Suppressor macrophage treated with lipopolysaccharide for 1 hour (primary cell): ENCODE measurements around the gene C1RL.
A peak's percentile ranks its signal among the peaks of the same experiment; 100 is the strongest.

Experiments
- DNase-seq, 3 donors: peaks; one replicate each; pipeline ENCODE4 v3.0.0-alpha.2; 2020 to 2022

Gene C1RL

DNA sequence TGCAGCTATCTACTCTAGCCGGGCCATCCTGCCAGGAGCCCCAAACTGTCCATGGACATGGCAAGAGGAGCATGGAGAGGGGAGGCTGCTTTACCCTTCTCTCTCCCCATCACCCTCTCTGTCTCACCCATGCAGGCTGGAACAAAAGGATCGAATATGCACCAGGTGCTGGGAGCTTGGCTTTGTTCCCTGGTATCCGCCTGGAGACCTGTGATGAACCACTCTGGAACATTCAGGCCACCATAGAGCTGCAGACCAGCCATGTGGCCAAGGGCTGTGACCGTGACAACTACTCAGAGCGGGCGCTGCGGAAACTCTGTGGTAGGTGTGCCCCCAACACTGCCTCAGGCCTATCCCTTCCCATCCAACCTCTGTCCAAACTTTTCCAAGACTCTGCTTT lies 27.1 kb upstream of the C1RL start:
- no peak for DNase-seq

DNA sequence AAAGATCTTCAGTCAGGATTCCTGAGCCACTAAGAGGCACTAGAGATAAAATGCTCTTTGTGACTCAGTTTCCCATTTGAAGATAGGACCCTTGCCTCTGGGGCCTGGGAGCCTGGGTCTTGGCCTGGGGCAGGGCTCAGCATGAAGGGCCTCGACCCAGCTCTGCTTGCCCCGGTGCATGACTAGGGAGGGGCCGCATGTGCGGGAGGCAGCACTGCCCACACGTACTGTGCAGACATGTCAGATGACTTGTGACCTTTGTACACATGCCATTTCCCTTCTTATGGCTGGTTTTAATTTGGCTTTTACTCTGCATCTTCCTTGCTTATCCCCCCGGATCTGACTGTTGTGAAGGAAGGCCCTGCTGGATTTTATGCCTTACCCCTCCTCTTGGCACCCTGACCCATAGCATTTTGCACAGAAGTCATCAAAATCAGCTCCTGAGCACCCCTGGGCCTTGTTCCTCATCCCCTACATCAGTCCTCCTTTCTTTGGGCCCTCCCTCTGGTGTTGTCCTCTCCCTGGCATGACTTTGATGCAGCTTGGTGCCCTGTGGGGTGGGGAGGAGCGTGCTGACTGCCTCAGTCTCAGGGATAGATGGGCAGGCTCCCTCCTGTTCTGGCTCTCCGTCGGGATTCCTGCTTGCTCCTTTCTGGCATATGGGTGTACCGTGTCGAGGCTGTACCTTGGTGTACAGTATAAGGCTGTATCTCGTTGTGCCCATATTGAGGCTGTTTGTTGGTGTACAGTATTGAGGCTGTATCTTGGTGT lies 25.6 kb upstream of the C1RL start:
- DNase-seq: peak in 1 of 3 donors; percentile 13

DNA sequence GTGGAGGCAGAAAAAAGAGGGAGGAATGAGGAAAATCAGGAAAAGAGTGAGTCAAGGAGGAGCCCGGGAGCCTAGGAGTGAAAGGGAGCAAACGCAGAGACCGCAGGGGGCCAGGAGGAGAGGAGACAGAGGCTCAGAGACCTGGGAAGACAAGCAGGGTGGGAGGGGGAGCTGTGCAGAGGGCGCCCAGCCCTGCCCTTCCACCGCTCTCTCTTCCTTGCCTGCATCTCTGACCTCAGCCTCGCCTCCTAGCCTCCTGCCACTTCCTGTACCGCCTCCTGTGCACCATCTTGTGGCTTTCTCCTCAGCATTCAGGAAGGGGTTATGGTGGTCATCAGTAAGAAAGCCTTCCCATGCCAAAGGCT lies 22.5 kb upstream of the C1RL start:
- peak in 1 of 3 donors; percentile 11 for DNase-seq

DNA sequence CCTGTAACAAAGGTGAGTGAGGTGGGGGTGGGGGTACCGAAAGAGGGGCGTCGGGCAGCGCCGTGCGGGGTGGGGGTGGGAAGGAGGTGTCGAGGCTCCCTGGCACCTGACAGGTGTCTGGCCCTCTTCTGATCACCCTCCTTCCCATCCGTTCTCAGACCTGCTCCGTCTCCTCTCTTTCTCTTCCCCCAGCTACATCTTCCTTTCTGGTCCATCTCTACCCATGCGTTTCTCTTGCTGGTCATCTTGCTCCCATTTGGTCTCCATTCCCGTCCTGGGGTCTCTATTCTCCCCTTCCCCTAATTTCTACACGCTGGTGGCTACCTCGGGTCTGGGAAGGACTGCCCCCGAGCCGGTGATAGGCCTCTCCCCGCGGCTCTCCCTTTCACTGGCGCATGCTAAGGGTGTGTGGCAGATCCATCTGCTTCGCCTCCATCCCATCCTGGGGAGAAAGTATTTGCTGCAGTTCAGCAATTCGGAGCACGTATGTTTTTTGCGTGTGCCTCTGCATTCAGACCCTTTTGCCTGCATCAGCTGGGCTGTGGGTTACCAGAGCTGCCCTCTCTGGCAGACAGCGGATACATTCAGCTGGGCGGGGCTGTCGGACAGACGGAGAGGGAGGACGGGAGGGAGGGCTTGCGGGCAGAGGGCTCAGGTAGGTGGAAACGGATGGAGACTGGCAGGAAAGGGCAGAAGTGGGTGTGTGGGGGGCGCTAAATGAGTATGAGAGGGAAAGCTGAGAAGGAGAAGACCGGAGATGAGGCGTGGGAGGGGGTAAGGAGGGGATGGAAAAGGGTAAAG lies 21.9 kb upstream of the C1RL start:
- peak in 1 of 3 donors; percentile 22 for DNase-seq

DNA sequence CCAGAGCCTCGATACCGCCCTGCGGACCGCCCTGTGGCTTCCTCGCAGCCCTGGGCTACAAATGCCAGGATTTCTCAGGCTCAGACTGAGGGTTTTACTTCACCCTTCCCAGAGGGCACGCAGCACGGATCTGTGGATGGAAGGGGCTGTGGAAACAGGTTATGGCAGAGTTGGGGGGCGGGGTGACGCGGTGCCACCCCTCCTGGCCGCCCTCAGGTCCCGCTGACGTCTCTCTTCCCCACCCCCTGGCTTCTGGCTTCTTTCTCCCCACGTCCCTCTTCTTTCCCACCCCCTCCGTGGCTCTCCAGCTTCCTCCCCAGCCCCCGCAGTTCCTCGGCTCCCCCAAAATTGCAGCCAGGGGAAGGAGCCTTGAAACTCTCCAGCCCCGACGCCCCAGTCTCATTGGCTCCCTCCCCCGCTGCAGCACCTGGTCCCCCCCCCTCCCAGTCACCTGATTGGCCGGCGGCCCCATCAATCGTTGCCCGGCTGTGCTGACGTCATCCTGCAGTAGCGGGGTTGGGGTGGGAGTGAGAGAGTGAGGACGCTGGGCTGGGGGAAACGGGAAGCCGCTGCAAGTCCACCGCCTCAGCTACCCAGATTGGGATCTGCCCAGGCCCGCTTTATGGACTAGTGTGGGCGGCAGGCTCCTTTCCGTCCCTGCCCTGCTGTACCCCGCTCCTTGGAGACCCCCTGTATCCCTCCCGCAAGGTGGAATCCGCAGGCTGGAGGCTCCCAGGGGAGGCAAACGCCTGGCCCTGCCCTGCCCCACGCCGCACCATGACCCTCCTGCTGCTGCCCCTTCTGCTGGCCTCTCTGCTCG lies 21.1 kb upstream of the C1RL start, which contains the start of gene CLSTN3:
Gene CLSTN3 (plus strand): TSS at position 500 of the 820 bp plus-strand sequence. CDS start 278 bp downstream, at position 778.
- DNase-seq: peak; percentile 66 to 77 (median 72)

DNA sequence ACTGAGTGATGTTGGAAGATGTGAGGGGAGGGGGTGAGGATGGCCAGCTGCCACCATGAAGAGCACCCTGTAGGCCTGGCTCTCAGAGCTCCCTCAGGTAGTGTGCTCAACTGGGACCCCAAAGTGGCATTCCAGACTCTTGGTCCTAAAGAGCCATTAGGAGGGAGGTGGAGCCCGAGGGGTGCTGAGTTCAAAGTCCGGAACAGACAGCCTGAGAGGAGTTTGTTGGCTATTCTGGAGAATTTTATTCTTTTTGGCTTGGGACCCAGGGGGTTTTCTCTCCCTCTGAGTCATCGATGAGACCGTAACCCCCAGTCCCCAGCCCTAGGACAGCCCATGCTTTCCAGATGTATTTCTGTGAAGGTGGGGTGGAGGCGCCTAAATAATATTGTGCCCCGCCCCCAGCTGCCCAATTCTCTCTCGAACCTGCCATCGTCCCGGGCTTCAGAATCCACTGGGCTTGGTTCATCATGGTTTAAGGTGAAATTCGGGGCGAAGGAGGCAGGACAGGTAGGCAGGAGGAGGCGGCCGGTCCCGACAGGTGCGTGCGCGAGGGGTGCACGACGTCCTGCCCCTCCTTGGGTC lies 20.4 kb upstream of the C1RL start:
- DNase-seq: no peak

DNA sequence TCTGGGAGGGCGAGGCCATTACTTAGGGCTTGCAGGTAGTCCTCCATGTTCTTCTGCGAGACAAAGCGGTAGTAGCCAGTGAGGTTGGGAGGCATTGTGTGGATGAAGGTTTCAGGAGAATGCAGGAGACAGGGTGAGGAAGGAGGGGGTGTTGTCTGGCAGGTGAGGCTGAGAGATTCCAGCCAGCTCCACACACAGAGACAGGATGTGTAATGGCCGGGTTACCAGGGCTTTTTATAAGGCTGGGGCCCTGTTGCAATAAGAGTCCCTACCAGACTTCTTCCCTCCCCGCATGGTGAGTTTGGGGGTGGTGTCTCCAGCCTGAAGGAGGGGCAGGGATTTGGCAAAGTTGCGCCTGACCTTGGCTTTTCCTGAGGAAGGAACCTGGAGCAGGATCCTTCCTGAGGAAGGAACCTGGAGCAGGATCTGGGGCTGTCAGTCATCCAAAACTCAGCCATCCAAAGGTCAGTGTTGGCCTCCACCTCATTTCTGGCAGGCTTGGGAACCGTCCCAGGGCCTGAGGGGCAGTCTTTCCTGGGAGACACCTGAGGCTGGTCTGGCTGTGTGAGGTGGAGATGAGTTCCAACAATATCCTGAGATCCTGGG lies 19.8 kb upstream of the C1RL start, which contains the start of gene RBP5:
Gene RBP5 (minus strand): TSS at position 209 of the 606 bp plus-strand sequence. CDS start 114 bp downstream, at position 95.
- no peak for DNase-seq

DNA sequence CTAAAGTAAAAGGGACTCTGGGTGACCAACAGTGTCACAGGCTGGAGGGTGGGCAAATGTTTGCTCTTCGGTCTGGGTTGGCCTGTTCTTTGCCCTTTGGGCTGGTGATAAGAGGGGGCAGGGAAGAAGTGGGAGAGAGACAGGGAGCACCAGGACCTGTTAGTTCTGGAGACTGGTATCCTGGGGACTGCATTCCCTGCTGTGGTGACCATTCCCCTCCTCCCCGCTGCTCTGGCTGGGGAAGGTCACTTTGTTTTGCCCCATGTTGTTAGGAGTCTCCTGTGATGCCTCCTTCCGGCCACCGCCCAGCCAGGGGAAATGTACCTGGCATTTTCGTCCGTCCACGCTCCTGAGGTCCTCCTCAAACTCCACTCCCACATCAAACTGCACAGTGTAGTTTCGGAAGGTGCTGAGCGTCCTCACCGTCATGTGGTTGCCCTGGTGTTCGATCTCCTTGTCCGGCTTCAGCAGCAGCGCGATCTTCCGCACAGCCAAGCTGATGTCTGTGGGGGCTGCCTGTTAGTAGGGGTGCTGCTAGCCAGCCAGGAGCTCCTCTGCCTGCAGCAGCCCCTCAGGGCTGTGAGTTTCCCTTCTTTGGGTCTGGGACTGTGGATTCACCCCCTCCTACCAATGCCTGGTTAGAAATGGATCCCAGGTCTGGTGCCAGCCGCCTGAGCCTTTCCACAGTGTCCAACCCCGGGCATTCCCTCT lies 19.1 kb upstream of the C1RL start:
- no peak for DNase-seq

DNA sequence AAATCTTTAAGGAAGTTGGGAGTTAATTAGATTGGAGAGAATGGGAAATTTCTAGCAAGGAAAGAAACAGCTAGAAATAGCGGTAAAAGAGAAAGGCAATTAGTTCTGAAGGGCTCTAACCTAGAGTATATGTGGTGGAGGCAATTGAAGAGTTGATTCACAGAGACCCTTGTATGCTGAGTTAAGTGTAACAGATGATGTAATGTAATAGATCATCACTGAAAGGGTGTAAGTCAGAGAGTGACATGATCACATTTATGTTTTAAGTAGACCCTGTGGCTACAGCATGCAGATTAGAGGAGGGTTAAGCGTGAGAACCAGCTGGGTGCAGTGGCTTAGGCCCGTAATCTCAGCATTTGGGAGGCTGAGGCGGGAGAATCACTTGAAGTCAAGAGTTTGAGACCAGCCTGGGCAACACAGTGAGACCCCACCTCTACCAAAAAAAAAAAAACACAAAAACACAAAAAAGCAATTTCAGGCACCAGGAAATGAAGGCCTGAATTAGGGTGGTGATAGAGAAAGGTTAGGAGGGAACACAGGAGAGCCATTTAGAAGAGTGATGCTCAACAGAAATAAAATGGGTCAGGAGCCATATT lies 16.7 kb upstream of the C1RL start:
- no peak for DNase-seq

DNA sequence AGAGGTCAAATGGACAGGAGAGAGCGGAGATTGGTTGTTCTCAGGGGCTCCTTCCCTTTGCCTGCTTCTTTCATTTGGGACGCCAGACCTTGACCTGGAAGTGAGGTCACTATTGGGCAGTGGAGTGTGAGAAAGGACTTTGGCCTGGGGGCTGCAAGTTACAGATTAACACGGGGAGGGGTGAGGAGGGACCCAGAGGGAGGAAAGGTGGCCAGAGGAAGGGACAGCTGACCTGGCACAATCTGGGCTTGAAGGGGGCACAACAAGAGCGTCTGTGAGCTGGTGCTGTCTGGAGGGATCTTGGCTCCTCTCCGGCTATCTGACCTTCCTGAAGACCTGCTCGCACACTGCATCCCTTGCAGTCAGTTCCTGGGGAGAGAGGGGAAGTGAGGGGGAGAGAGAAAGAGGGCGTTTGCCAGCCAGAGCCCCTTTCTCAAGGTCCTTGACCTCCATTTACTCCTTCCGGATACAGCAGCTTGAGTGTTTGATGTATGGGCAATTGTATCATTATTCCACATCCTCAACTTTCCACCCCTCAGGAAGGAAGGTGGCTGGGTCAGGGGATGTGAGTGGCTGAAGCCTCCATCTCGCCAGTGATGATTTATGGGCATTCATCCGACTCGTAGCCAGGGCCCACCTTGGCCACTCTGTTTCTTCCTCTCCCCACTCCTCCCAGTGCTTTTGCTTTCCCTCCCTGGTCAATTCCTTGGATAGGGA lies 14.9 kb upstream of the C1RL start:
- DNase-seq: no peak

DNA sequence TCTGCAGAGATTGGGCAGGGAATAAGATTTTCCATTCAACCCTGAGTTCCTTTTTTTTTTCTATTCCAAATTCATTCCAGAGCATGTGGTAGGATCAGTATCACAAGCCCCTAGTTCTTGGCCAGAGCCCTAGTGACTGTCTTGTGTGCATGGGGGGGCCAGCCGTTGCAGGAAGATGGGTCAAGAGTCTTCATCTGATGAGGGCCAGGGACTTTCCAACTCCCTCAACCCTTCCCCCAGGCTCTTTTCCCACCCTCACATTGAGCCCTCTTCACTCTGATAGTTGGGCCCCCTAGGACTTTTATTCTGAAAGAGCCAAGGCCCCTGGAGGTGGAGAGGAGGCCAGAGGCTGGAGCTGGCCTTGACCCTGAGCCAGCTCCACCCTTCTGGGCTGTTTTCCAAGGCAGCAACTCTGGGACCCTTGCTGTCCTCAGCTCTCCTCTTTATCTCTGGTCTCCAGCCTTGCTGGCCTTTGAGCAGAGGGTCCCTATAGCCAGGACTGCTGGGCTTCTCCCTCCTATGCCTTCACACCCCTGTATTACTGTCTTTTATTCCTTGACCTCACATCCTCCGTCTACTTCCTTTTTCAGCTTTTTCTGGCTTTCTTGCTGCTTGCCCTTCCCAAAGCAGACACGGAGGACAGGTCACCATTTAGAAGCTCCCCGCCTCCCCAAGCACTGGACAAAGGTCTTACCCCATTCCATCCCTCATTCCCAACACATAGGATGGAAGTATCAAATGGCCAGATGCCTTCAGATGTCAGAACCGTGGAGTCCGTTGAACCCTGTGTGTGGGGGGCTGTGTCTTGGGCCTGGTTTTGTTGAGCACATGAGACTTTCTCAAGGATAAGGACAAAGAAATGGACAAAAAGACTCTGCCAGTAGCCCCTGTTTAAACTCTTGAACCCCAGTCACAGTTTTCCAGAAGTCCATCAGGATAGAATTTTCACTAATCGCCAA lies 14.1 kb upstream of the C1RL start:
- no peak for DNase-seq

DNA sequence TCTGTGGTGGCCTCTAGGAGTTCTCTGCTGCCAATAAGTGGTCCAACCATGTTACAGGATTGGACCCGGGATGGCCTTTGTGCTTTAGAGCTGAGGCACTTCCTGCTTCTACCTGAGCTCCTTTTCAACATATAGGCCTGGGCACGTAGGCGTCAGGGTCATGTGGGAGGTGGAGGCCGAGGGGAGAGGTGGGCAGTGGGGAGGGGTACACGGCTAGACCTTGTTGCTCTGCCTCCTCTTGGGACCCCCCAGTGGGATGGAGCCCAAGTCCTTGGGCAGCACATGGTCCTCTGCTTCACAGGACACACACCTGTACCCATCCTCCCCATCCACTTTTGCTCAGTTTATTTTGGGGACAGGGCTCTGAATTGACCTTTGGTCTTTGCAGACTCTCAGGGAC lies 12.3 kb upstream of the C1RL start:
- no peak for DNase-seq

DNA sequence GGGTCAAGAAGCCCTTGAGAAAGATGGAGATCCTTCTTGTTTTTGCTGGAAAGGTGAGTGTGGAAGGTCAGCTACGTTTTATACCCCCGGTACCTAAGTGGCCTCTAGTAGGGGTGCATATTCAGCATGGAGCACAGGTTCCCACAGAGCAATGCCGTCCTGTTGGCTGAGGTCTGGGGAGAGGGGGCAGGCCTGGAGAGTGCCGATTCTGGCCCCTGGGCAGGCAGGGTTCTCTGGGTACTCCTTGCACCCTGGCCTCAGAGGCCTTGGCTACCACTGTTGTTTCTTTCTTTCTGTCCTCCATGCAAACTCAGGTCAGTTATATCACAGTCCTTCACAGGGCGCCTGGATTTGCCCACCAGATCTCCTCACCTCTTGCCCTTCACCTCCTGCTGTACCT lies 11.2 kb upstream of the C1RL start:
- no peak for DNase-seq

DNA sequence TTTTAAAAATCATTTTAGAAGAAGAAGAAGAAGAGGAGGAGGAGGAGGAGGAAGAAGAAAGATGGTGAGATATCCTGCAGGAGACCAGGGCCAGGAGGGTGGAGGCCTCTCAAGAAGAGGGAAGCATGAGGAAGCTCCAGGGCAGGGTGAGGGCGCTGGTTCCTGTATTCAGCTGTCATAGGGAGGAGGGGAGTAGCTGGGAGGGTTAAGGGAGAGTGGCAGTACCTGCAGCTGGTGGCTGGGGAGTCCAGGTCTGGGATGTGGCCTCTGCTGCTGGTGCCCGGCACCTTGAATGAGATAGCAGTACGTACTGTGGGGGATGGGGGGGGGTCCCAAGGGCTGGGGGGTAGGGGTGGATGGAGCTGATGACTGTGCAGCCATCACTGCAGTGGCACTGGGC lies 9.9 kb upstream of the C1RL start:
- DNase-seq: peak in 2 of 3 donors; percentile 35 to 54

DNA sequence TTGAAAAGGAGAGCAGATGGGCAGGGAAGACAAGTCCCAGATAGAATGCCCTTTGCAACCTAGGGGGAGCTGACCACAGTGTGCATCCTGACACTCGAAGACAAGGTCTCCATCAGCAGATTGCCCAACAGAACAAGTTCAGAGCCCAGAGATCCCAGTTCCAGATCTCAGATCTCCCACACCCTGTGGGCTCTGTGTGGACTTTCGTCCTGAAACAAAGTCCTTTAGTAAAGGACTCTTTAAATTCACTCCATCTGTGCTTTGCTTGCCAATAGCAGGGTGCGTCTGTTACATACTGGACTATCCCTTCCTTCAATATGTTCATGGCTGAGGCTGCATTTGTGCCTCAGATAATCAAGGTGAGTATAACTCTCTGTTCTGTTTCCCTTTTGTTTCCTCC lies 8.7 kb upstream of the C1RL start:
- no peak for DNase-seq

DNA sequence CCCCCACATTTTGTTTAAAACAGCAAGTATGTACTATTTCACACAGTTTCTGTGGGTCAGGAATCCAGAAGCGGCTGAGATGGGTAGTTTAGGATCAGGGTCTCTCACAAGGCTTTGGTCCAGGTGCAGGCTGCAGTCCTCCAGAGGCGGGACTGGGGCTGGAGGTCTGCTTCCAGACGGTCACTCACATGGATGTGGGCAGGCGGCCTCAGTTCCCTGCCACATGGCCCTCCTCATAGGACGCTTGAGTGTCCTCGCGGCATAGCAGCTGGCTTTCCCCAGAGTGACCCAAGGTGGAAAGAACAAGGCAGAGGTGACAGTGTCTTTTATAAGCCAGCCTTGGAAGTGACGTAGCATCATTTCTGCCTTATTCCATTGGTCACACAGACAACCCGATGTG lies 7.9 kb upstream of the C1RL start:
- no peak for DNase-seq

DNA sequence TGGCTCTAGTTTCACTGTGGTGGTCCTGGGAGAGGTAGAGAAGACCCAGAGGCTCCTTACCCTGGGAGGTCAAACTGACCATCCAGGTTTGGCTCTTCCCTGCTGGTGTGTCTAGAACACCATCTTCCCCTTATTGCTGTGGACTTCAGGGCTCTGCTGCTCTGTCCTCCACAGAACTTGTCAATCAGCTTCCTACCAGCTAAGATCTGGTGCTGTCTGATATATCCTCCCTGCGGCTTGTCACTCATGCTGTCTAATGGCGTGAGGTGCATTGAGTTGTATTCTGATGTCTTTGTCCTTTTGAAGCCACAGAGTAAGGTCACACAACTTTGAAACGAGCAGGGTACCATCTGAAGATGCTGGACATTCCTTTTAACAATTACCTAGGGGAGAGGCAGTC lies 7.2 kb upstream of the C1RL start:
- no peak for DNase-seq

DNA sequence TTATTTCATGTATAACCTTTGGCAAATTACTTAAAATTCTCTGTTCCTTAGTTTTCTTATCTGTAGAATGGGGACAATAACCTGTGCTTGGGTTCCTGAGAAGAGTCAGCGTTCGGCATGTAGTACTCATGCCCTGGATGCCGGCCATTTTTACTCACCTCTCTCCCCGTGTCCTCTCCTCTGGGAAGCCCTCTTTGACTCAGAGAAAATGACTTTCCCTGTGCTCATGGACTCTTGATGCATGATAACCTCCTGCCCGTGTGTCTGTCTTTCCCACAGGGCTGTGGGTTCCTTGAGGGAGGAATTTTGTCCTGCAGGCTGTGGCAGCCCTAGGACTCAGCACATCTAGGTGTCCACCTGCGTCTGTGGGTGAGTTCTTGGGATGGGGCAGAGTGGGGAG lies 5.8 kb upstream of the C1RL start:
- no peak for DNase-seq

DNA sequence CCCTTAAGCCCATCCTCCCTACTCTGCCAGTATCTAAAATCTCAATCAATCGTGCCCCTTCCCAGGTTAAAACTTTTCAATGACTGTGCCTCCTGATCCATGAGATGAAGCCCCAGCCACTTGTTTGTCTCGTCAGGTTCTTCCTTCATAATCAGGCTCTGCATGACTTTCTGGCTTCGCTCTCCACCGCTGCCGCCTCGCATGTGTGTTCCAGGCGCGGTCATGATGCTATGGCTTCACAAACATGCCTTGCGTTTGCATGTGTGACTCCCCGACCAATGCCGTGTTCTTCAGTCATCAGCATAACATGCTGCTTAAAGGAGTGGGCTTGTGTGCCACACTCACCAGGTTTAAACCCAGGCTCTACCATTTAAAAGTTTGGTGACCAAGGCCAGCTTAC lies 5.0 kb upstream of the C1RL start:
- no peak for DNase-seq
